ENCODE results near the gene IFTAP.

IFTAP gene

DNA sequence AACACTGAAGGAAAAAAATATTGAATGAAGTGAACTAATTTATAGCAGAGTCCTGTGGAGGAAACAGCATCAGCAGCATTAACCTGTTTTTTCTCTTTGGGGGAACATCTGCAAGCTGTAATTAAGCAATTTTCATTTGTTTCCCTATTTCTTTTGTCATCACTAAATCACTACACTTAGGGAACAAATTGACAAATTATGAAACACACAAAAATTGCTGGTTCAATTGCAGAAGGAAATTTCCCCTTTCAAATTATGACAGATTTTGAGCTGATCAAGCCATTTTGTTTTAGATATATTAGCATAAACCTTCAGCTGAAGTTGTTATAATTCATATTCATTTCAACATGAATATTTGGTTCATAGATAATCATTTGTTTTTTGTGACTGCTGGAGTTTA is 25.9 kb downstream of the IFTAP start:
- peaks cover 6% of the 10 kb centered on the region for H3K4me1 Mint-ChIP-seq
- TF ChIP-seq, protein P1, sequence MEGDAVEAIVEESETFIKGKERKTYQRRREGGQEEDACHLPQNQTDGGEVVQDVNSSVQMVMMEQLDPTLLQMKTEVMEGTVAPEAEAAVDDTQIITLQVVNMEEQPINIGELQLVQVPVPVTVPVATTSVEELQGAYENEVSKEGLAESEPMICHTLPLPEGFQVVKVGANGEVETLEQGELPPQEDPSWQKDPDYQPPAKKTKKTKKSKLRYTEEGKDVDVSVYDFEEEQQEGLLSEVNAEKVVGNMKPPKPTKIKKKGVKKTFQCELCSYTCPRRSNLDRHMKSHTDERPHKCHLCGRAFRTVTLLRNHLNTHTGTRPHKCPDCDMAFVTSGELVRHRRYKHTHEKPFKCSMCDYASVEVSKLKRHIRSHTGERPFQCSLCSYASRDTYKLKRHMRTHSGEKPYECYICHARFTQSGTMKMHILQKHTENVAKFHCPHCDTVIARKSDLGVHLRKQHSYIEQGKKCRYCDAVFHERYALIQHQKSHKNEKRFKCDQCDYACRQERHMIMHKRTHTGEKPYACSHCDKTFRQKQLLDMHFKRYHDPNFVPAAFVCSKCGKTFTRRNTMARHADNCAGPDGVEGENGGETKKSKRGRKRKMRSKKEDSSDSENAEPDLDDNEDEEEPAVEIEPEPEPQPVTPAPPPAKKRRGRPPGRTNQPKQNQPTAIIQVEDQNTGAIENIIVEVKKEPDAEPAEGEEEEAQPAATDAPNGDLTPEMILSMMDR (IDR thresholded peaks at IDR 0.05): no peak
- no peaks in the 10 kb centered on the region for H3K27me3 Mint-ChIP-seq (ENCODE audit: low read depth, poor library complexity)
- H3K27ac Mint-ChIP-seq: no peak overlapping the region
- DNase-seq: no peak
- H3K36me3 Mint-ChIP-seq (ENCODE audit: low read depth): peaks cover 8% of the 10 kb centered on the region
- no peak overlapping the region for H3K4me3 Mint-ChIP-seq
- no peaks in the 10 kb centered on the region for H3K9me3 Mint-ChIP-seq

DNA sequence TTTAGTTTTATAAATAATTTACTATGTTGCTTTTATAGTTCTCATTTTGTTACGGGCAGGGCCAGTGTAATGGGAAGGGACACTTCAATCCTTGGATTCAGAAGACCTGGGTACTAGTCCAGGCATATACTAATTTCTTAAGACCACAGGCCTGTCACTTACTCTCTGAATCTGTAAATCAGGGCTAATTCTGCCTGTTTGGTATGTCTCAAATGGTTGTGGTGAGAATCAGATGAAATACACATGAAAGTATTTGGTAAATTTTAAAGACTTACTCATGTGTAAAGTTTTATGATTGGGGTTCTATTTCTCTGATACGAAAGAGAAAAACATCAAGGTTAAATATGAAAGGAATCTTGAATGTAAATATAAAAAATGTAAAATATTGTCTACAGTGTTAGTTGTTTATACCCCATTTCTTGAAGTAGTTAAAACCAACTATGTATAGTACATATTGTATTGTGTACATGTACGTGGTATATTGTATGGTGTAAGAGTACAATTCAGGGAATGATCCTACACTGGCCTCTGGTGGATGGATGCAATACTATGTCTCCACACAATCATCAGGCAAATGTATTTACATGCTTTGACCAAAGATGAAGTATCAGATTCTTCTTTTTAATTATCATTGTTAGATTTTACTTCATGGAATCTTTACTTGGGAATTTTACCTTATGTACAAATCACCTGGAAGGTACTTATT is 28.3 kb downstream of the IFTAP start:
- H3K9me3 Mint-ChIP-seq: no peaks in the 10 kb centered on the region
- TF ChIP-seq, protein P1 (IDR thresholded peaks at IDR 0.05): peak; percentile 29
- no peaks in the 10 kb centered on the region for H3K36me3 Mint-ChIP-seq (ENCODE audit: low read depth)
- no peak for DNase-seq
- no peak overlapping the region for H3K27ac Mint-ChIP-seq
- H3K4me3 Mint-ChIP-seq: no peak overlapping the region
- no peaks in the 10 kb centered on the region for H3K27me3 Mint-ChIP-seq (ENCODE audit: low read depth, poor library complexity)
- peaks cover 6% of the 10 kb centered on the region for H3K4me1 Mint-ChIP-seq

DNA sequence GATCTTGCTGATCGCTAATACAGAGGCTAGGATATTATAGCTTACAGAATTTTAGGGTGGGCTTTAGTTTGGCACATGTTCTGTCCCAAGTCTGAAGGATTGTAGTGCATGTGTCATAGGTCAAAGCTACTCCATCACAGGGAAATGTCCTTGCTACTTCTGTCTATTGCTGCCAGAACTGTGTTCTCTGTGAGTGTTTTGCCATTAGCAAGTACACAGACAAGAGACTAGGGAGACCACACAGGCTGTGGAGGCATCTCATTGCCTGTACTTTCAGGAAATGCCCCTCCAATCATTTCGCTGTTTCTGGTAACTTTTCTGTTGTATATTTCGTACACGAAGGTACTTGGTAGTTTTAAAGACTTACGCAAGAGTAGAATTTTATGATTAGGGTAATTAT is 29.2 kb downstream of the IFTAP start:
- peaks cover 6% of the 10 kb centered on the region for H3K4me1 Mint-ChIP-seq
- DNase-seq: no peak
- TF ChIP-seq, protein P1 (IDR thresholded peaks at IDR 0.05): no peak
- H3K36me3 Mint-ChIP-seq (ENCODE audit: low read depth): no peaks in the 10 kb centered on the region
- no peaks in the 10 kb centered on the region for H3K9me3 Mint-ChIP-seq
- H3K27me3 Mint-ChIP-seq (ENCODE audit: low read depth, poor library complexity): no peaks in the 10 kb centered on the region
- no peak overlapping the region for H3K27ac Mint-ChIP-seq
- no peak overlapping the region for H3K4me3 Mint-ChIP-seq

DNA sequence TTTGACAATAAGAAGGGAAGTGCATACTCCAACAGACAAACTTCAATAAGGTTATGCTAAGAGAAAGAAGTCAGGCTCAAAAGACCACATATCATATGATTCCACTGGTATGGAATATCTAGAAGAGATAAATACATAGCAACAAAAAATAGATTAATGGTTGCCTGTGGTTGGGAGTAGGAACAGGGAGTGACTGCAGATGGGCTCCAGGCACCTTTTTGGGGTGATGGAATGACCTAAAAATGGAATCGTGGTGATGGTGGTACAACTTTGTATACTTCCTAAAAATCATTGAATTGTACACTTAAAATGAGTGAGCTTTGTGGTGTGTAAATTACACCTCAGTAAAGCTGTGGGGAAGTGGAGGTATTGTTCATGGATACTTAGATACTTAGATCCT is 32.7 kb downstream of the IFTAP start:
- Mint-ChIP-seq H3K9me3 (no peaks in the 10 kb centered on the region), H3K27ac (no peak overlapping the region), H3K27me3 (ENCODE audit: low read depth, poor library complexity) (no peaks in the 10 kb centered on the region), H3K4me1 (peaks cover 19% of the 10 kb centered on the region), H3K4me3 (no peak overlapping the region), H3K36me3 (ENCODE audit: low read depth) (peaks cover 4% of the 10 kb centered on the region)
- DNase-seq: no peak
- TF ChIP-seq, protein P1 (IDR thresholded peaks at IDR 0.05): no peak

DNA sequence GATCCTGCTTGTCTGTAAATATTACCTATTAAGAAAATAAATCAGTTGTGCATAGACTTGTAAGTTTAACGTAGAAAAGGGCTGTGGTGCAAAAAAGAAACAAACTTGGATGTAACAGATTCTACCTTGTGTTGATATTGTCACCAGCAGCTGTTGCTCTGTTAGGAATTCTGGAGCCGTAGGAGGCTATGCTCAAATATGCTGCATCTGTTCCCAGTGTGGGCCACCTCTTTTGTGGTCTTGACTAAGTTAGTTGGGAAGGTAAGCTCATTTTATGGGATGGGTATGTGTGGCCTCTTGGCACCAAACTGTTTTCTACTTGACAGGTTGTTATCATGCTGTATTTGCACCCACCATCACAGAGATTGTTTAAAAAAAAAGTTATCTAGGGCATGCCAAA is 33.2 kb downstream of the IFTAP start:
- Mint-ChIP-seq H3K4me3 (no peak overlapping the region), H3K4me1 (peaks cover 19% of the 10 kb centered on the region), H3K36me3 (ENCODE audit: low read depth) (peaks cover 4% of the 10 kb centered on the region), H3K9me3 (no peaks in the 10 kb centered on the region), H3K27me3 (ENCODE audit: low read depth, poor library complexity) (no peaks in the 10 kb centered on the region), H3K27ac (no peak overlapping the region)
- DNase-seq: no peak
- TF ChIP-seq, protein P1 (IDR thresholded peaks at IDR 0.05): no peak

DNA sequence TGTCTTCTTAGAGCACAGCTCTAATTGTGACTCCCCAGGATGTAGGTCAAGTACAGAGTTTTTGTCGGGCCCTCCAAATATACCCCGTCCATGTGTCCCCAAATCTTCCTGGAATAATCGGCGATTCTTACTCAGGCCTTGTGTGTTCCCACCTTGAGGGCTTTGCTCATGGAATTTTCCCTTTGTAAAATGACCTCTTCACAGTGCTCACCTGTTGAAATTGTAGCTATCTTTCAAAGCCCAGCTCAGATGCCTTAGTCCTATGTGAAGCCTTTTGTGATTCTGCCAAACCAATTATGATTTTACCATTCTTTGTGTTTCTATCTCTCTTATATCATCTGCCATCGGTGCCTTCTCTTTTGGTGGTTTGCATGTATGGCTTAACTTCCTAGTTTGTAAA is 33.8 kb downstream of the IFTAP start:
- TF ChIP-seq, protein P1 (IDR thresholded peaks at IDR 0.05): no peak
- peaks cover 19% of the 10 kb centered on the region for H3K4me1 Mint-ChIP-seq
- no peak overlapping the region for H3K4me3 Mint-ChIP-seq
- no peaks in the 10 kb centered on the region for H3K9me3 Mint-ChIP-seq
- no peak for DNase-seq
- H3K27ac Mint-ChIP-seq: no peak overlapping the region
- no peaks in the 10 kb centered on the region for H3K27me3 Mint-ChIP-seq (ENCODE audit: low read depth, poor library complexity)
- H3K36me3 Mint-ChIP-seq (ENCODE audit: low read depth): peaks cover 6% of the 10 kb centered on the region

Data from nephron progenitor cell (in vitro differentiated cells).